CD4-positive, alpha-beta T cell (primary cell): ENCODE measurements around the gene TAC3. TPM values are rescaled to one million over a fixed set of nuclear protein-coding genes. Genes with fewer than 3 reads are reported as not detected.
A peak's percentile ranks its signal among the peaks of the same experiment; 100 is the strongest.
"Not testable (repeated sequence)": the region's sequence is repeated elsewhere in the genome, so short reads cannot be mapped to it uniquely, and the experiment has no call there.

ENCODE experiments used
- ATAC-seq: fragments of 200-7000 bp; cut with Tn5 transposase; one replicate; pipeline ENCODE4 v1.10.0; 2022; ENCODE audit warnings: mild to moderate bottlenecking; ENCODE audit not compliant: poor library complexity
- CTCF ChIA-PET: fragments of 350-600 bp; sonication (Branson Sonifier 250); formaldehyde crosslinking; loops from one replicate; lab custom pipeline; 2021; ENCODE audit warnings: antibody characterized with exemption, inconsistent platforms; lab: Charles Lee
- POLR2A ChIA-PET: fragments of 350-600 bp; sonication (Branson Sonifier 250); formaldehyde crosslinking; loops from one replicate; lab custom pipeline; 2021; ENCODE audit warnings: antibody characterized with exemption, inconsistent platforms; lab: Charles Lee
- DNase-seq, 14 experiments: peaks; one replicate each; pipeline ENCODE4 v3.0.0-alpha.2; 2013 to 2020; ENCODE audit warnings: mixed read lengths in 2 of 14
- H3K27ac ChIP-seq, 2 donors: one replicate each; pipeline versions ENCODE4 v1.5.1 to v1.7.0; 2013; ENCODE audit warnings: low read length in 2 of 2, low read depth in 1 of 2, mild to moderate bottlenecking in 1 of 2
- H3K27me3 ChIP-seq, 2 experiments: 1 replicate in 1 of 2; 2 replicates in 1 of 2; pipeline versions ENCODE4 v1.6.1 to v1.7.0; 2013; ENCODE audit warnings: low read length in 2 of 2, control low read depth in 1 of 2, mild to moderate bottlenecking in 1 of 2, moderate library complexity in 1 of 2; ENCODE audit not compliant: insufficient read depth in 2 of 2, control insufficient read depth in 1 of 2
- H3K36me3 ChIP-seq: one replicate; pipeline ENCODE4 v1.6.1; 2013; ENCODE audit warnings: low read length, control low read depth; ENCODE audit not compliant: insufficient read depth
- H3K4me1 ChIP-seq: one replicate; pipeline ENCODE4 v1.6.1; 2013; ENCODE audit warnings: low read length, control low read depth; ENCODE audit not compliant: insufficient read depth
- H3K4me3 ChIP-seq: one replicate; pipeline ENCODE4 v1.5.1; 2013; ENCODE audit warnings: mild to moderate bottlenecking, low read length, moderate library complexity
- H3K9me3 ChIP-seq, 2 experiments: 1 replicate in 1 of 2; 2 replicates in 1 of 2; pipeline versions ENCODE4 v1.6.1 to v1.7.0; 2013; ENCODE audit warnings: low read length in 2 of 2, mild to moderate bottlenecking in 2 of 2, control low read depth in 1 of 2, moderate library complexity in 1 of 2; ENCODE audit not compliant: control insufficient read depth in 1 of 2, insufficient read depth in 1 of 2
- H3K27ac Mint-ChIP-seq: one replicate; pipeline ENCODE4 v1.8.0; 2020; ENCODE audit warnings: mixed read lengths
- H3K27me3 Mint-ChIP-seq: one replicate; pipeline ENCODE4 v1.8.0; 2021; ENCODE audit warnings: mixed read lengths
- H3K36me3 Mint-ChIP-seq: one replicate; pipeline ENCODE4 v1.8.0; 2021; ENCODE audit warnings: low read depth, mixed read lengths
- H3K4me1 Mint-ChIP-seq: one replicate; pipeline ENCODE4 v1.8.0; 2021; ENCODE audit warnings: low read depth, mixed read lengths
- H3K4me3 Mint-ChIP-seq: one replicate; pipeline ENCODE4 v1.8.0; 2020; ENCODE audit warnings: mild to moderate bottlenecking, mixed read lengths
- H3K9me3 Mint-ChIP-seq: one replicate; pipeline ENCODE4 v1.8.0; 2020; ENCODE audit warnings: mixed read lengths
- CTCF ChIP-seq: fragments of 200-600 bp; IDR thresholded peaks from one replicate; pipeline ENCODE4 v1.8.0; 2022; ENCODE audit warnings: antibody characterized with exemption, mild to moderate bottlenecking
- intact Hi-C, 2 experiments: fragments of 100-400 bp; cut with DNase I in 1 of 2; cut with micrococcal nuclease in 1 of 2; formaldehyde crosslinking; loops; one replicate each; pipeline versions ENCODE4 v1.15.1 to v1.9.0; 2023 to 2025; cut with DNase I, micrococcal nuclease
- total RNA-seq, 174 experiments: library from RNA in 2 of 174; stranded (reverse) in 2 of 174; gene quantifications; one replicate each; pipeline ENCODE4 v1.2.3 and lab custom pipeline; 2021 to 2026

TAC3 gene
- total RNA-seq, 2 experiments from 2014 or later, result not detected

GRCh38 chr12:57019983-57020719, 3.8 kb upstream of the TAC3 start:
- H3K4me1 ChIP-seq, result peaks cover 14% of the 10 kb centered on the region
- H3K36me3 ChIP-seq, result no peaks in the 10 kb centered on the region
- H3K4me3 ChIP-seq, result no peak overlapping the region
- Mint-ChIP-seq H3K36me3 (no peaks in the 10 kb centered on the region), H3K4me1 (peaks cover 47% of the 10 kb centered on the region), H3K27me3 (no peaks in the 10 kb centered on the region), H3K27ac (peak overlapping the region; percentile 80), H3K9me3 (no peaks in the 10 kb centered on the region), H3K4me3 (peak overlapping the region; percentile 42)
- no peaks in the 10 kb centered on the region for H3K9me3 ChIP-seq
- ChIA-PET POLR2A (interaction anchor here (0.8 to 2.4 kb wide), 4 partner anchors 11 to 92 kb away, joined by 3 to 14 read pairs (median 4); partner anchors contain the start of gene STAT6), CTCF (interaction anchor here (0.6 kb wide), 1 partner anchor 344 kb away, joined by 3 read pairs; no protein-coding TSS in a partner anchor)
- DNase-seq (no peak), ATAC-seq (peak; percentile 44)
- no peak for TF ChIP-seq CTCF
- H3K27me3 ChIP-seq, result no peaks in the 10 kb centered on the region
- intact Hi-C loops, result no loop called here
- H3K27ac ChIP-seq, result peak overlapping the region in 1 of 2 donors; percentile 33

- H3K27ac ChIP-seq, result no peak overlapping the region
- Mint-ChIP-seq H3K4me3 (no peak overlapping the region), H3K36me3 (no peaks in the 10 kb centered on the region), H3K27me3 (no peaks in the 10 kb centered on the region), H3K9me3 (no peaks in the 10 kb centered on the region), H3K27ac (peak overlapping the region; percentile 80), H3K4me1 (peaks cover 46% of the 10 kb centered on the region)
- peaks cover 14% of the 10 kb centered on the region for H3K4me1 ChIP-seq
- no peaks in the 10 kb centered on the region for H3K27me3 ChIP-seq
- ATAC-seq, result no peak
- no peaks in the 10 kb centered on the region for H3K36me3 ChIP-seq
- no peaks in the 10 kb centered on the region for H3K9me3 ChIP-seq
- no peak for TF ChIP-seq CTCF
- no peak for DNase-seq
- intact Hi-C loops, result no loop called here
- ChIA-PET CTCF (interaction anchor here (1.0 kb wide), 1 partner anchor 17 kb away, joined by 3 read pairs; no protein-coding TSS in a partner anchor), POLR2A (interaction anchor here (0.9 to 2.4 kb wide), 2 partner anchors 8 to 93 kb away, joined by 4 to 14 read pairs; partner anchors contain the start of gene STAT6)
- H3K4me3 ChIP-seq, result no peak overlapping the region
Observed at GRCh38 chr12:57018906-57019305, 2.6 kb upstream of the TAC3 start.

- H3K4me3 ChIP-seq, H3K36me3 Mint-ChIP-seq, H3K9me3 Mint-ChIP-seq, DNase-seq, H3K27ac Mint-ChIP-seq, H3K9me3 ChIP-seq, H3K27me3 ChIP-seq, ATAC-seq, H3K27ac ChIP-seq, H3K4me3 Mint-ChIP-seq, H3K36me3 ChIP-seq, intact Hi-C loops, H3K27me3 Mint-ChIP-seq: not testable (repeated sequence)
- POLR2A ChIA-PET, result interaction anchor here (0.9 to 2.4 kb wide), 2 partner anchors 9 to 93 kb away, joined by 4 to 14 read pairs; partner anchors contain the start of gene STAT6
- H3K4me1 Mint-ChIP-seq, result peaks cover 43% of the 10 kb centered on the region
- CTCF ChIA-PET, result interaction anchor here (0.6 to 1.0 kb wide), 3 partner anchors 17 to 184 kb away, joined by 3 to 4 read pairs (median 3); no protein-coding TSS in a partner anchor
- H3K4me1 ChIP-seq, result peaks cover 14% of the 10 kb centered on the region
Observed at GRCh38 chr12:57018353-57018752, 2.0 kb upstream of the TAC3 start.
